GM19351 (cell line): ENCODE data around the gene HOXB2.
A peak's percentile ranks its signal among the peaks of the same experiment; 100 is the strongest.

Source experiments
- ATAC-seq: cut with Tn5 transposase; IDR thresholded peaks from one replicate; pipeline ENCODE4 v1.9.1; 2021; ENCODE audit warnings: mild to moderate bottlenecking, moderate library complexity; ENCODE audit not compliant: unreplicated experiment

Gene HOXB2

GRCh38 chr17:48579471-48579759 is 34.5 kb upstream of the HOXB2 start:
- no peak for ATAC-seq

- ATAC-seq: peak; percentile 39
These were observed 33.9 kb upstream of the HOXB2 start for GRCh38 chr17:48578616-48579470.

- ATAC-seq: peak; percentile 62
These were observed 33.2 kb upstream of the HOXB2 start, which contains the start of gene HOXB4 for GRCh38 chr17:48577946-48578615. Gene HOXB4 (minus strand): TSS chr17:48578350. CDS start chr17:48578319, 31 bp downstream.

GRCh38 chr17:48577330-48577945 is 32.5 kb upstream of the HOXB2 start:
- no peak for ATAC-seq

GRCh38 chr17:48576479-48577309 is 31.8 kb upstream of the HOXB2 start:
- no peak for ATAC-seq

GRCh38 chr17:48575673-48576478 is 31.0 kb upstream of the HOXB2 start:
- no peak for ATAC-seq

- ATAC-seq: no peak
These were observed 30.2 kb upstream of the HOXB2 start for GRCh38 chr17:48575066-48575582.

- no peak for ATAC-seq
These were observed 29.7 kb upstream of the HOXB2 start for GRCh38 chr17:48574505-48575065.

GRCh38 chr17:48571826-48572417 is 27.0 kb upstream of the HOXB2 start:
- ATAC-seq: no peak

- no peak for ATAC-seq
These were observed 26.3 kb upstream of the HOXB2 start for GRCh38 chr17:48571024-48571818.

GRCh38 chr17:48570325-48571023 is 25.6 kb upstream of the HOXB2 start:
- ATAC-seq: no peak

GRCh38 chr17:48569674-48570324 is 24.9 kb upstream of the HOXB2 start:
- no peak for ATAC-seq

- no peak for ATAC-seq
These were observed 24.3 kb upstream of the HOXB2 start for GRCh38 chr17:48569240-48569582.

GRCh38 chr17:48568499-48569239 is 23.8 kb upstream of the HOXB2 start:
- no peak for ATAC-seq

- ATAC-seq: no peak
These were observed 22.9 kb upstream of the HOXB2 start for GRCh38 chr17:48567646-48568354.

GRCh38 chr17:48567209-48567608 is 22.3 kb upstream of the HOXB2 start:
- ATAC-seq: no peak
